ENCODE measurements around the gene XAB2.
"Not testable (repeated sequence)": the region's sequence is repeated elsewhere in the genome, so short reads cannot be mapped to it uniquely, and the experiment has no call there.

Gene XAB2

GRCh38 chr19:7645656-7646425, 16.5 kb upstream of the XAB2 start:
- DNase-seq (ENCODE audit: extremely low spot score): no peak
- POLR2A ChIA-PET: no interaction called here
- CTCF ChIA-PET: no interaction called here
- TF ChIP-seq CTCF (IDR thresholded peaks at IDR 0.05; ENCODE audit: control extremely low read depth, extremely low read depth, low read depth, missing control alignments): no peak

- ChIA-PET CTCF (interaction anchor here (1.0 kb wide), 1 partner anchor 11 kb away, joined by 3 read pairs; no protein-coding TSS in a partner anchor), POLR2A (interaction anchor here (0.6 kb wide), 1 partner anchor 81 kb away, joined by 4 read pairs; no protein-coding TSS in a partner anchor)
- TF ChIP-seq CTCF (IDR thresholded peaks at IDR 0.05; ENCODE audit: control extremely low read depth, extremely low read depth, low read depth, missing control alignments): no peak
- DNase-seq (ENCODE audit: extremely low spot score): no peak
These were observed 15.8 kb upstream of the XAB2 start for GRCh38 chr19:7645163-7645562.

GRCh38 chr19:7644550-7644877, 15.2 kb upstream of the XAB2 start:
- DNase-seq (ENCODE audit: extremely low spot score): no peak
- ChIA-PET POLR2A (no interaction called here), CTCF (interaction anchor here (1.0 to 3.3 kb wide), 3 partner anchors 8 to 156 kb away, joined by 3 to 15 read pairs (median 3); no protein-coding TSS in a partner anchor)
- TF ChIP-seq CTCF (IDR thresholded peaks at IDR 0.05; ENCODE audit: control extremely low read depth, extremely low read depth, low read depth, missing control alignments): no peak

- POLR2A ChIA-PET; DNase-seq (ENCODE audit: extremely low spot score): not testable (repeated sequence)
- CTCF ChIA-PET: interaction anchor here (1.0 to 3.3 kb wide), 3 partner anchors 9 to 156 kb away, joined by 3 to 15 read pairs (median 3); no protein-coding TSS in a partner anchor
These were observed 14.5 kb upstream of the XAB2 start for GRCh38 chr19:7643629-7644549.

DNA sequence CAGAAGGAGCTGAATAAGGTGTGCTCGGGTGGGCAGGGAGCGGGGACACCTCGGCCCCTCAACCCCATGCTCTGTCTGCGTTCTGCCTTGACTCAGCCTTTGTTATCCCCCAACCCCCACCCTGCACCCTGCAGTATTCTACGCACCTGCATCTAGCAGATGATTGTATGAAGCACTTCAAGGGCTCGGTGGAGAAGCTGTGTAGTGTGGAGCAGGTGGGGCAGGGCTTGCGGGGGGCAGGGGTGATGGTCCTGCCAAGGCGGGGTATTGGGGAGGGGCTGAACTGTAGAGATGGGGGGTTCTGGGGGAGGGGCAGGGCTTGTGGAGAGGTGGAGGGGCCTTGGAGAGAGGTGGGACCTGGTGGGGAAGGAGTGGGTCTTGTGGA, 13.7 kb upstream of the XAB2 start:
- CTCF ChIA-PET: interaction anchor here (0.7 to 3.3 kb wide), 2 partner anchors 9 to 16 kb away, joined by 3 to 15 read pairs; no protein-coding TSS in a partner anchor
- POLR2A ChIA-PET: no interaction called here
- TF ChIP-seq CTCF (IDR thresholded peaks at IDR 0.05; ENCODE audit: control extremely low read depth, extremely low read depth, low read depth, missing control alignments): no peak
- no peak for DNase-seq (ENCODE audit: extremely low spot score)

DNA sequence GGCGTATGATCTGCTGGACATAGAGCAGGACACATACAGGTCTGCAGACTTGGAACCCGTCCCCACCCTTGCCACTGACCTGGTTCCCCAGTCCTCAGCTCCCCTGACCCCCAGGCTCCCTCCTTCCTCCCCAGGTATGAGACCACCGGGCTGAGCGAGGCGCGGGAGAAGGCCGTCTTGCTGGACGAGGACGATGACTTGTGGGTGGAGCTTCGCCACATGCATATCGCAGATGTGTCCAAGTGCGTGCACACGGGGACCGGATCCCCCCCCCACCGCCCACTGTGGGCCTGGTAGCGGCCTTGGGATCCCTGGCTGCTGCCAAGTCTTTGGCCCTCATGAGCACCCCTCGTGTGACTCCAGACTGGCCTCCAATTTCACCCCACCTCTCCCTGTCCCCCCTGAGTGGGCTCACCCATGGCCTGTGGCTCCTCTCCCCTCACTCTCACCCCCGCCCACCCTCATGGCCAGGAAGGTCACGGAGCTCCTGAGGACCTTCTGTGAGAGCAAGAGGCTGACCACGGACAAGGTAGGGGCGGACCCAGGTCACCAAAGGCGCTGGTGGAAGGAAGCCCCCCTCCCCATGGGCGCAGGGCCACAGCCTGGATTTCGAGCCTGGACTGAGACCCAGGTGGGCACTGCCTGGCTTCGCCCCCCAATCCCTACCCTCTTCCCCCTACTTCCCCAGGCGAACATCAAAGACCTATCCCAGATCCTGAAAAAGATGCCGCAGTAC, 13.1 kb upstream of the XAB2 start:
- CTCF ChIA-PET: interaction anchor here (0.7 to 3.3 kb wide), 2 partner anchors 10 to 16 kb away, joined by 3 to 15 read pairs; no protein-coding TSS in a partner anchor

More for the DNA sequence above, 13.1 kb upstream of the XAB2 start:
- no peak for TF ChIP-seq CTCF (IDR thresholded peaks at IDR 0.05; ENCODE audit: control extremely low read depth, extremely low read depth, low read depth, missing control alignments)
- no peak for DNase-seq (ENCODE audit: extremely low spot score)
- POLR2A ChIA-PET: interaction anchor here (0.9 kb wide), 1 partner anchor 9 kb away, joined by 3 read pairs; the partner anchor contains the start of gene PCP2

All from GM10248 (cell line).